ENCODE measurements around the gene TNFAIP8L1.

The TNFAIP8L1 gene

DNA sequence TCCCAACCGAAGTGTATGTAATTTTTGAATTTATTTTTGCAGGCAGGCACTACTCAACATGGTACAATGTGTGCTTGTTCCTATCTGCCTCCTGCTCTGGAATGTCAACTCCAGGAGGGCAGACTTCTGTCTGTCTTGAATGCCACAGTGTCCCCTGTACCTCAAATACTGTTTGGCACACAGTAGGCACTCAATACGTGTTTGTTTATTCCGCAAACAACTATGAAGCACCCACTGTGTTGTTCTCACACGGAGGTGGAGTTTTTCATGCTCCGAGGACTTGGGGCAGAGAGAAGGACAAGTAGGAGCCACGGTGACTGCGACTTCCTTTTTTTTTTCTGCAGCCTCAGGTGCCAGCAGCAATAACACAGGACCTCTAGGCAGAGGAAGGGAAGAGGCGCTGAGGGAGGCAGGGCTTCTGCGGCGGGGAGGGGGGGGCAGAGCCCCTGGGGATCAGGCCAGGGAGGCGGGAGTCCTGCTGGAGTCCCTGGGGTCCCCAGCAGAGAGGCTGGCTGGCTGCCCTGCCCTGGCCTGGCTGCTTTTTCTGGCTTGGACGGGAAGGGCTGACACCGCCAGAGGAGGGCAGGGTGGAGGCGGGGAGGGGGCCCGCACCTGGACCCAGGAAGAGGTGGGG, 29.3 kb upstream of the TNFAIP8L1 start:
- no peak overlapping the region for H3K4me3 ChIP-seq (ENCODE audit: low read depth, low read length)
- no peak for TF ChIP-seq CTCF (IDR thresholded peaks at IDR 0.05; ENCODE audit: borderline replicate concordance, insufficient read depth, low read depth, low read length)

- no peak for TF ChIP-seq CTCF (IDR thresholded peaks at IDR 0.05; ENCODE audit: borderline replicate concordance, insufficient read depth, low read depth, low read length)
- H3K4me3 ChIP-seq (ENCODE audit: low read depth, low read length): no peak overlapping the region
These were observed 26.0 kb upstream of the TNFAIP8L1 start for GRCh38 chr19:4613254-4613751.

DNA sequence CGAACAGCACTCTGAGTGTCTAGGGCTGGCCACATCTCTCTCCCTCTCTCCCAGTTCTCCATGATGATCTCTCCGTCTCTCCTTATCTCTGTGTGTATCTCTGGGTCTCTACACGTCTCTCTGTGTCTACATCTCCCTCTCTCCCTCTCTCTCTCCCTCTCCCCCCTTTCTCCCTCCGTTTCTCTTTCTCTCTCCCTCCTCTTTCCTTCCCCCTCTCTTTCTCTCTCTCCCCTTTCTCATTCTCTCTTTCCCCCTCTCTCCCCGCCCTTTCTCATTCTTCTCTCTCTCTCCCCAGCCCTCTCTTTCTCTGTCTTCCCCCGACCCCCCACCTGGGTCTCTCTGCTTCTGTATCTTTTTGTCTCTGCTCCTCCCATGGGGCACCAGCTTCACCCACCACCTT, 21.3 kb upstream of the TNFAIP8L1 start:
- TF ChIP-seq CTCF (IDR thresholded peaks at IDR 0.05; ENCODE audit: borderline replicate concordance, insufficient read depth, low read depth, low read length): no peak
- H3K4me3 ChIP-seq (ENCODE audit: low read depth, low read length): no peak overlapping the region

DNA sequence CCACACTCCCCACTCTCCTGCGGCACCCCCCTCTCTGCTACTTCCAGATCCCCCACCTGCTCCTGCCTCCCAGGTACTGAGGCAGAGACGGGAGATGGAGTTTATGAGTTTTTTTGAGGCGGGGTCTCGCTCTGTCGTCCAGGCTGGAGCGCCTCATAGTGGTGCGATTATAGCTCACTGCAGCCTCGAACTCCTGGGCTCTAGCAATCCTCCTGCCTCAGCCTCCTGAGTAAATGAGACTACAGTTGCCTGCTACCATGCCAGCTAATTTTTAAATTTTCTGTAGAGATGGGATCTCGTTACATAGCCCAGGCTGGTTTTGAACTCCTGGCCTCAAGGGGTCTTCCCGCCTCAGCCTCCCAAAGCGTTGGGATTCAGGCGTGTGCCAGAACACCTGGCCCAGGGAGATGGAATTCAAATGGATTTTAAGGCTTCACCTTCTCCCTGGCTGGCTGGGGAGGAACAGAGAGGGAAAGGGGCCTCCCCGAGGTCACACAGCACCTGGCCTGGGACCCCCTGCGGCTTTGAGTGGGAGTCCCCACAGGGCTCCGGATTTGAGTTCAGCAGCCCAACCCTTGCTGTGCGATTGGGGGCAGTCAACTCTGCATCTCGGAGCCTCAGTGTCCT, 19.5 kb upstream of the TNFAIP8L1 start:
- TF ChIP-seq CTCF (IDR thresholded peaks at IDR 0.05; ENCODE audit: borderline replicate concordance, insufficient read depth, low read depth, low read length): no peak
- no peak overlapping the region for H3K4me3 ChIP-seq (ENCODE audit: low read depth, low read length)

DNA sequence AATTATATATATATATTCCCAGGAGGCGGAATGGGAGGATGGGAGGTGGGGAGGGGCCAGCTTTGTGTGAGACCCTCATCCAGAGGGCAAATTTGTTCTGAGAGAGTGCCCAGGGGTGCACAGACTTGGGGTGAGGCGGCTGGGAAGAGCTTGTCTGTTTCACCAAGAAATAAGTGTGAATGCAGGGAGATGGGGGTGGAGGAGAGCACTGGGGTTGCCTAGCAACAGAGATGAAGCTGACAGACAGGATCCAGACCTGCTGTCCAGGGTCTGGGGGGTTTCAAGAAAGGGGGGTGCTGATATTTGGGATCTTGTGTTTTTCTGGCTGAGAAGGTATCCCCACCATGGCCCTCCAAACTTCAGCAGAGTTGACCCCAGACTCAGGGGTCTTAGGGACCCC, 18.6 kb upstream of the TNFAIP8L1 start:
- H3K4me3 ChIP-seq (ENCODE audit: low read depth, low read length): no peak overlapping the region
- TF ChIP-seq CTCF (IDR thresholded peaks at IDR 0.05; ENCODE audit: borderline replicate concordance, insufficient read depth, low read depth, low read length): no peak

DNA sequence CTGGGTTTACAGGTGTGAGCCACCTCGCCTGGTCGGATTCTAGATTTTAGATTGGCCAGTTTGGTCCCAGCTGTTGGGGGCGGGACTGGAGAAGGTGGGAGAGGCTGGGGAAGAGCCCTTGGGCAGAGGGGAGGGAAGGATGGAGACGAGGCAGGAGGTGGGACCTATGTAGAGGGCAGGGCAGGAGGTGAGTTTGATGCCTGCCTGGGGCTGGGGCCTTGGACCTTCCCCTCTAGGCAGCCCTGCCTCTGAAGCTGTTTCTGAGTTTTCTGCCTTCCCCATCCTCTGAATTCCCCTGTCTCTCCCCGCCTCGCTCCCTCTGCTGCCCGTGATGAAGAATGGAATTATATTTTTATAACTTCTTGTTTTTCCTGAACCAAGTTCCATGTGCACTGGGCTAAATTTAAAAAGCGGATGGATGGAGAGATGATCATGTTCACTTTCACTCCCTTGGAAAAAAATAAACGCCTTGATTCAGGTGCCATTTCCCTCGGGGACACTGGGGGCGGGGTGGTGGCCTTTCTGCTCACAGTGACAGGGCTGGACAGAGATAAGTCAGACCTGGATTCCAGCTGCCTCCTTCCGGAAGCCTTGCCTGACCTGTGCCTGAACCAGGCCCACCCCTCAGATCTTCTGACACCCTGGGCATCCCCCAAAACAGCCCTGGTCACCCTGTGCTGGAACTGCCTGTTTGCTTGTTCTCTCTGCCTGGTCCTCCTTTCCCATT, 16.5 kb upstream of the TNFAIP8L1 start:
- no peak for TF ChIP-seq CTCF (IDR thresholded peaks at IDR 0.05; ENCODE audit: borderline replicate concordance, insufficient read depth, low read depth, low read length)
- no peak overlapping the region for H3K4me3 ChIP-seq (ENCODE audit: low read depth, low read length)
